IPS DF 19.7 (cell line): ENCODE results near the gene PCDHGA12.
"Not testable (repeated sequence)": the region's sequence is repeated elsewhere in the genome, so short reads cannot be mapped to it uniquely, and the experiment has no call there.

Experiments
- DNase-seq: peaks from one replicate; pipeline ENCODE4 v3.0.0-alpha.2; 2013; ENCODE audit warnings: low read depth, low spot score

The PCDHGA12 gene

GRCh38 chr5:141407790-141408505 is 22.4 kb upstream of the PCDHGA12 start, which contains the start of gene PCDHGB6:
TSS of gene PCDHGB6 (plus strand) at chr5:141408021. CDS start at chr5:141408203, 182 bp downstream.
- DNase-seq, result not testable (repeated sequence)

GRCh38 chr5:141409598-141410306 is 20.6 kb upstream of the PCDHGA12 start:
- no peak for DNase-seq

DNA sequence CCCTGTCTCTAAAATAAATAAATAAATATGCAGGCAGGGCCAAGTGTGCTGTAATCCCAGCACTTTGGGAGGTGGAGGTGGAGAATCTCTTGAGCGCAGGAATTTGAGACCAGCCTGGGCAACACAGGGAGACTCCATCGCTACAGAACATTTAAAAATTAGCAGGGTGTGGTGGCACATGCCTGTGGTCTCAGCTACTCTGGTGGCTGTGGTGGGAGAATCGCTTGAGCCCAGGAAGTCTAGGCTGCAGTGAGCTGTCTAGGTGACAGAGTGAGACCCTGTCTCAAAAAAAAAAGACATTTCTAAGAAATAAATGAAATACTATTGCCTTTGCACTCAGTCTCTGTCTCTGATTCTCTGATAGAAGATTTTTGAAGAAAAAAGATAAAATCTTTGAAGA is 18.7 kb upstream of the PCDHGA12 start:
- no peak for DNase-seq

- no peak for DNase-seq
Observed at GRCh38 chr5:141412854-141413539, 17.3 kb upstream of the PCDHGA12 start, which contains the start of gene PCDHGA10. TSS of gene PCDHGA10 (plus strand) at chr5:141412987. CDS start at chr5:141413176, 189 bp downstream.

- no peak for DNase-seq
Observed at GRCh38 chr5:141413540-141414069, 16.7 kb upstream of the PCDHGA12 start.

DNA sequence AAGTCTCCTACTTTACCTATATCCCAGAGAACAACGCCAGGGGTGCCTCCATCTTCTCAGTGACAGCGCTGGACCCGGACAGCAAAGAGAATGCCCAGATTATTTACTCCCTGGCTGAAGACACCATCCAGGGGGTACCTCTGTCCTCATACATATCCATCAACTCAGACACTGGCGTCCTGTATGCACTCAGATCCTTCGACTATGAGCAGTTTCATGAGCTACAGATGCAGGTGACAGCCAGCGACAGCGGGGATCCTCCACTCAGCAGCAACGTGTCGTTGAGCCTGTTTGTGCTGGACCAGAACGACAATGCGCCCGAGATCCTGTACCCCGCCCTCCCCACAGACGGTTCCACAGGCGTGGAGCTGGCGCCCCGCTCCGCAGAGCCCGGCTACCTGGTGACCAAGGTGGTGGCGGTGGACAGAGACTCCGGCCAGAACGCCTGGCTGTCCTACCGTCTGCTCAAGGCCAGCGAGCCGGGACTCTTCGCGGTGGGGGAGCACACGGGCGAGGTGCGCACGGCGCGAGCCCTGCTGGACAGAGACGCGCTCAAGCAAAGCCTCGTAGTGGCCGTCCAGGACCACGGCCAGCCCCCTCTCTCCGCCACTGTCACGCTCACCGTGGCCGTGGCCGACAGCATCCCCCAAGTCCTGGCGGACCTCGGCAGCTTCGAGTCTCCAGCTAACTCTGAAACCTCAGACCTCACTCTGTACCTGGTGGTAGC is 15.6 kb upstream of the PCDHGA12 start:
- not testable (repeated sequence) for DNase-seq

- not testable (repeated sequence) for DNase-seq
Observed at GRCh38 chr5:141415275-141415618, 15.1 kb upstream of the PCDHGA12 start.

DNA sequence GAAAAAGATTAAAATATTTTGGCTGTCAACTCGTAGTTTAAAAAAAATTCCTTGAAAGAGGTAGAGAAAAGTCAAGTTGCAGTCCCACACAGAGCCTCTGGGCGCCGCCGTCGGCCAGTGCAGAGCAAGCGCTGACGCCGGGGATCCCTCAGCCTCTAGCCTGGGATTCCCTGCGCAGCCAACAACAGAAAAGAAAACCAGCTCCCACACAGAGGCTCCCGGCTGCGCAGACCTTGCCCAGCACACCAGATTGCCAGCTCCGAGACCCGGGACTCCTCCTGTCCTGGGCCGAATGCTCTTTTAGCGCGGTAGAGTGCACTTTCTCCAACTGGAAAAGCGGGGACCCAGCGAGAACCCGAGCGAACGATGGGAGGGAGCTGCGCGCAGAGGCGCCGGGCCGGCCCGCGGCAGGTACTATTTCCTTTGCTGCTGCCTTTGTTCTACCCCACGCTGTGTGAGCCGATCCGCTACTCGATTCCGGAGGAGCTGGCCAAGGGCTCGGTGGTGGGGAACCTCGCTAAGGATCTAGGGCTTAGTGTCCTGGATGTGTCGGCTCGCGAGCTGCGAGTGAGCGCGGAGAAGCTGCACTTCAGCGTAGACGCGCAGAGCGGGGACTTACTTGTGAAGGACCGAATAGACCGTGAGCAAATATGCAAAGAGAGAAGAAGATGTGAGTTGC is 12.7 kb upstream of the PCDHGA12 start, which contains the start of gene PCDHGB7:
TSS of gene PCDHGB7 (plus strand) at position 184 of the 679 bp plus-strand sequence. CDS start at position 367, 183 bp downstream.
- not testable (repeated sequence) for DNase-seq

- no peak for DNase-seq
Observed at GRCh38 chr5:141419074-141419880, 11.0 kb upstream of the PCDHGA12 start.

DNA sequence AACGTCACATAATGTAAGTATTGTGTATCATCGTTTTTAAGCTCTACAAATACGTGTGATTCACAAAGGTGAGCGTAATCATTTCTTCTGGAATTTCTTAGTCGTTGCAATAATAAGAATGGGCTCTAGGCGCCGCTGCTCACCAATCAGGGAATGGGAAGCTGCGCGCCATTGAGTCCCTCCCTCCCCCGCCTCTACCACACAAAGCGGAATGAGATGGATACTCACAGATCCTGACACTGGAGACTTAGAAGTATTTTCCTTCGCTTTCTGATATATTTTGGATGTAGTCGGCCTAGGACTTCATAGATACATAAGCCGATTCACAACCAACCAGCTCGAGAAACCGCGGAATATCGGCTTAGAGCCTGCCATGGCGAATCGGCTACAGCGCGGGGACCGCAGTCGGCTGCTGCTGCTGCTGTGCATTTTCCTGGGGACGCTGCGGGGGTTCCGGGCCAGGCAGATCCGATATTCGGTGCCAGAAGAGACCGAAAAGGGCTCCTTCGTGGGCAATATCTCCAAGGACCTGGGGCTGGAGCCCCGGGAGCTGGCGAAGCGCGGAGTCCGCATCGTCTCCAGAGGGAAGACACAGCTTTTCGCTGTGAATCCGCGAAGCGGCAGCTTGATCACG is 9.3 kb upstream of the PCDHGA12 start, which contains the start of gene PCDHGA11:
TSS of gene PCDHGA11 (plus strand) at position 197 of the 634 bp plus-strand sequence. CDS start at position 374, 177 bp downstream.
- no peak for DNase-seq

GRCh38 chr5:141421489-141421855 is 8.8 kb upstream of the PCDHGA12 start:
- DNase-seq, result no peak

DNA sequence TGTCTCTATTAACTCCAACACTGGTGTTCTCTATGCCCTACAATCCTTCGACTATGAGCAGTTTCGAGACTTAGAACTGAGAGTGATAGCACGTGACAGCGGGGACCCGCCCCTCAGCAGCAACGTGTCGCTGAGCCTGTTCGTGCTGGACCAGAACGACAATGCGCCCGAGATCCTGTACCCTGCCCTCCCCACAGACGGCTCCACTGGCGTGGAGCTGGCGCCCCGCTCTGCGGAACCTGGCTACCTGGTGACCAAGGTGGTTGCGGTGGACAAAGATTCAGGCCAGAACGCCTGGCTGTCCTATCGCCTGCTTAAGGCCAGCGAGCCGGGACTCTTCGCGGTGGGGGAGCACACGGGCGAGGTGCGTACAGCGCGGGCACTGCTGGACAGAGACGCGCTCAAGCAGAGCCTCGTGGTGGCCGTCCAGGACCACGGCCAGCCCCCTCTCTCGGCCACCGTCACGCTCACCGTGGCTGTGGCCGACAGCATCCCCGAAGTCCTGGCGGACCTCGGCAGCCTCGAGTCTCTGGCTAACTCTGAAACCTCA is 7.5 kb upstream of the PCDHGA12 start:
- DNase-seq, result no peak

DNA sequence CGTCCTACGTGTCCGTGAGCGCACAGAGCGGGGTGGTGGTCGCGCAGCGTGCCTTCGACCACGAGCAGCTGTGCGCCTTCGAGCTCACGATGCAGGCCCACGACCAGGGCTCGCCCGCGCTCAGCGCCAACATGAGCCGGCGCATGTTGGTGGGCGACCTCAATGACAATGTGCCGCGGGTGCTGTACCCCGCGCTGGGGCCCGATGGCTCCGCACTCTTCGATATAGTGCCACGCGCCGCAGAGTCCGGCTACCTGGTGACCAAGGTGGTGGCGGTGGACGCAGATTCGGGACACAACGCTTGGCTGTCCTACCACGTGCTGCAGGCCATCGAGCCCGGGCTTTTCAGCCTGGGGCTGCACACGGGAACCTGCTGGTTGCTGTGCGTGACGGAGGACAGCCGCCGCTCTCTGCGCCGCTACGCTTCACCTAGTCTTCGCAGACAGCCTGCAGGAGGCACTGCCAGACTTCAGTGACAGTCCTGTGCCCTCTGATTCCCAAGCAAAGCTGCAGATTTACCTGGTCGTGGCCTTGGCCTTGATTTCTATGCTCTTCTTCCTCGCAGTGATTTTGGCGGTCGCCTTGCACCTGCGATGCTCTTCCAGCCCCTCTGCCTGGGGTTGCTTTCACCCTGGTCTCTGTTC is 2.4 kb upstream of the PCDHGA12 start:
- no peak for DNase-seq

DNA sequence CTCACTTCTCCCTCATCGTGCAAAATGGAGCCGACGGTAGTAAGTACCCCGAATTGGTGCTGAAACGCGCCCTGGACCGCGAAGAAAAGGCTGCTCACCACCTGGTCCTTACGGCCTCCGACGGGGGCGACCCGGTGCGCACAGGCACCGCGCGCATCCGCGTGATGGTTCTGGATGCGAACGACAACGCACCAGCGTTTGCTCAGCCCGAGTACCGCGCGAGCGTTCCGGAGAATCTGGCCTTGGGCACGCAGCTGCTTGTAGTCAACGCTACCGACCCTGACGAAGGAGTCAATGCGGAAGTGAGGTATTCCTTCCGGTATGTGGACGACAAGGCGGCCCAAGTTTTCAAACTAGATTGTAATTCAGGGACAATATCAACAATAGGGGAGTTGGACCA is 979 bp downstream of the PCDHGA12 start:
- no peak for DNase-seq

DNA sequence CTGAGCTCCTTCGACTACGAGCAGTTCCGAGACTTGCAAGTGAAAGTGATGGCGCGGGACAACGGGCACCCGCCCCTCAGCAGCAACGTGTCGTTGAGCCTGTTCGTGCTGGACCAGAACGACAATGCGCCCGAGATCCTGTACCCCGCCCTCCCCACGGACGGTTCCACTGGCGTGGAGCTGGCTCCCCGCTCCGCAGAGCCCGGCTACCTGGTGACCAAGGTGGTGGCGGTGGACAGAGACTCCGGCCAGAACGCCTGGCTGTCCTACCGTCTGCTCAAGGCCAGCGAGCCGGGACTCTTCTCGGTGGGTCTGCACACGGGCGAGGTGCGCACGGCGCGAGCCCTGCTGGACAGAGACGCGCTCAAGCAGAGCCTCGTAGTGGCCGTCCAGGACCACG is 2.0 kb downstream of the PCDHGA12 start:
- DNase-seq, result not testable (repeated sequence)

DNA sequence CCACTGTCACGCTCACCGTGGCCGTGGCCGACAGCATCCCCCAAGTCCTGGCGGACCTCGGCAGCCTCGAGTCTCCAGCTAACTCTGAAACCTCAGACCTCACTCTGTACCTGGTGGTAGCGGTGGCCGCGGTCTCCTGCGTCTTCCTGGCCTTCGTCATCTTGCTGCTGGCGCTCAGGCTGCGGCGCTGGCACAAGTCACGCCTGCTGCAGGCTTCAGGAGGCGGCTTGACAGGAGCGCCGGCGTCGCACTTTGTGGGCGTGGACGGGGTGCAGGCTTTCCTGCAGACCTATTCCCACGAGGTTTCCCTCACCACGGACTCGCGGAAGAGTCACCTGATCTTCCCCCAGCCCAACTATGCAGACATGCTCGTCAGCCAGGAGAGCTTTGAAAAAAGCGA is 2.4 kb downstream of the PCDHGA12 start:
- not testable (repeated sequence) for DNase-seq

DNA sequence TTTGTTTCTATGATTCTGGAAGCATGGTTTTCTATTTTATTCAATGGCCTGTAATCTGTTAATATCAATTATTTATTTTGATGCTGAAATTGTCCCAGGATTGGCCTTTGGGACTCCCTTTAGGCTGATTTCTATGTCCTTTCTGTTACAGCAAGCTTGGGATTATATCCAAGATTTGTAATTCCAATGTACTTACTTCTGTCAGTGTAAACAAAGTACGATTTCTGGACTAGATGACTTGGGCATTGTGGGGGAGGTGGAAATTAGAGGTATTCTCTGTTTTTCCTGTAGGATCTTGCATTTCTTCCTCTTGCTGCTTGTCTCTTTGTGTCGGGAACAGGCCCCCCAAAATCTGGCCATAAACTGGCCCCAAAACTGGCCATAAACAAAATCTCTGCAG is 3.7 kb downstream of the PCDHGA12 start:
- DNase-seq, result no peak

GRCh38 chr5:141437221-141437620 is 6.9 kb downstream of the PCDHGA12 start:
- no peak for DNase-seq
